Natural killer cell (primary cell): Measurements from ENCODE around the gene CSNK1D. TPM values are rescaled to one million over a fixed set of nuclear protein-coding genes. Genes with fewer than 3 reads are reported as not detected.
A peak's percentile ranks its signal among the peaks of the same experiment; 100 is the strongest.

Experiments used
- ATAC-seq, 3 donors: fragments of 150-1000 bp in 2 of 3; fragments of 200-7000 bp in 1 of 3; cut with Tn5 transposase; 1 replicate in 1 of 3; 2 replicates in 2 of 3; pipeline ENCODE4 v1.10.0; 2021; ENCODE audit warnings: mild to moderate bottlenecking in 2 of 3, moderate library complexity in 2 of 3
- DNase-seq, 2 donors: peaks; one replicate each; pipeline versions ENCODE4 v3.0.0 to v3.0.0-alpha.2; 2013 to 2021; ENCODE audit warnings: mixed read lengths in 1 of 2
- H3K27ac ChIP-seq: one replicate; pipeline ENCODE4 v1.5.1; 2013; ENCODE audit warnings: mild to moderate bottlenecking, low read length
- H3K27me3 ChIP-seq: one replicate; pipeline ENCODE4 v1.6.1; 2013; ENCODE audit warnings: low read length; ENCODE audit not compliant: control insufficient read depth, insufficient read depth
- H3K36me3 ChIP-seq: one replicate; pipeline ENCODE4 v1.6.1; 2013; ENCODE audit warnings: low read length; ENCODE audit not compliant: control insufficient read depth, insufficient read depth
- H3K4me1 ChIP-seq: one replicate; pipeline ENCODE4 v1.6.1; 2013; ENCODE audit warnings: low read length; ENCODE audit not compliant: control insufficient read depth, insufficient read depth
- H3K4me3 ChIP-seq: one replicate; pipeline ENCODE4 v1.5.1; 2013; ENCODE audit warnings: low read length
- H3K9me3 ChIP-seq: one replicate; pipeline ENCODE4 v1.6.1; 2013; ENCODE audit warnings: low read length; ENCODE audit not compliant: control insufficient read depth, insufficient read depth
- H3K27ac Mint-ChIP-seq, 2 donors: one replicate each; pipeline ENCODE4 v1.8.0; 2022; ENCODE audit warnings: mild to moderate bottlenecking in 2 of 2, mixed read lengths in 2 of 2, moderate library complexity in 1 of 2
- H3K27me3 Mint-ChIP-seq, 2 donors: one replicate each; pipeline ENCODE4 v1.8.0; 2022; ENCODE audit warnings: low read depth in 2 of 2, mixed read lengths in 2 of 2
- H3K36me3 Mint-ChIP-seq: one replicate; pipeline ENCODE4 v1.8.0; 2022; ENCODE audit warnings: mixed read lengths
- H3K4me1 Mint-ChIP-seq, 2 donors: one replicate each; pipeline ENCODE4 v1.8.0; 2022; ENCODE audit warnings: mixed read lengths in 2 of 2
- H3K4me3 Mint-ChIP-seq: one replicate; pipeline ENCODE4 v1.8.0; 2022; ENCODE audit warnings: mild to moderate bottlenecking, moderate library complexity, mixed read lengths
- H3K9me3 Mint-ChIP-seq, 2 donors: one replicate each; pipeline ENCODE4 v1.8.0; 2022; ENCODE audit warnings: mixed read lengths in 2 of 2
- CTCF ChIP-seq: fragments of 200-600 bp; IDR thresholded peaks from one replicate; pipeline ENCODE4 v1.8.0; 2022; ENCODE audit warnings: antibody characterized with exemption
- WGBS: methylation state at CpG from one replicate; pipeline ENCODE4 v1.1.7; 2013; ENCODE audit warnings: missing lambda C conversion rate; ENCODE audit not compliant: insufficient coverage; 5-methylcytosine and 5-hydroxymethylcytosine counted together
- intact Hi-C: fragments of 100-400 bp; cut with micrococcal nuclease; formaldehyde crosslinking; loops from one replicate; pipeline ENCODE4 v1.14.2; 2022
- total RNA-seq, 4 donors: library from RNA; stranded (reverse); fragments of 120-200 nt in 1 of 4; gene quantifications; one replicate each; pipeline versions ENCODE4 v1.2.3 to v1.2.4, GENCODE V29; 2013 to 2022

The CSNK1D gene
- total RNA-seq, 3 donors from 2014 or later (not counting 1 experiment from before 2014, with no cell fraction given) = 423 to 475 (median 468) TPM

- no peaks in the 10 kb centered on the region for H3K9me3 ChIP-seq
- Mint-ChIP-seq H3K4me1 (peaks cover 0 to 11% of the 10 kb centered on the region in 2 donors), H3K27ac (peak overlapping the region; percentile 78 to 90), H3K27me3 (no peaks in the 10 kb centered on the region), H3K36me3 (no peaks in the 10 kb centered on the region), H3K9me3 (no peaks in the 10 kb centered on the region), H3K4me3 (peak overlapping the region; percentile 84)
- ATAC-seq (no peak), DNase-seq (peak in 1 of 2 donors; percentile 47)
- intact Hi-C loops = no loop called here
- WGBS = 61% methylated on average over 16 of the region's 18 CpGs
- peak overlapping the region; percentile 99 for H3K27ac ChIP-seq
- H3K4me3 ChIP-seq = peak overlapping the region; percentile 75
- no peaks in the 10 kb centered on the region for H3K36me3 ChIP-seq
- no peaks in the 10 kb centered on the region for H3K27me3 ChIP-seq
- TF ChIP-seq CTCF = no peak
- H3K4me1 ChIP-seq = peaks cover 47% of the 10 kb centered on the region
Measured at GRCh38 chr17:82227629-82228277, 45.7 kb downstream of the CSNK1D start.

- H3K27me3 ChIP-seq = no peaks in the 10 kb centered on the region
- Mint-ChIP-seq H3K9me3 (no peaks in the 10 kb centered on the region), H3K4me3 (peak overlapping the region; percentile 21), H3K27me3 (no peaks in the 10 kb centered on the region), H3K4me1 (peaks cover 0 to 11% of the 10 kb centered on the region in 2 donors), H3K27ac (peak overlapping the region; percentile 78 to 90), H3K36me3 (no peaks in the 10 kb centered on the region)
- H3K4me3 ChIP-seq = no peak overlapping the region
- H3K27ac ChIP-seq = peak overlapping the region; percentile 99
- no peaks in the 10 kb centered on the region for H3K9me3 ChIP-seq
- intact Hi-C loops = no loop called here
- no peaks in the 10 kb centered on the region for H3K36me3 ChIP-seq
- ATAC-seq (no peak), DNase-seq (no peak)
- WGBS = 89% methylated on average over 15 of the region's 16 CpGs
- no peak for TF ChIP-seq CTCF
- peaks cover 43% of the 10 kb centered on the region for H3K4me1 ChIP-seq
Measured at GRCh38 chr17:82226809-82227628, 46.5 kb downstream of the CSNK1D start.

- TF ChIP-seq CTCF = no peak
- Mint-ChIP-seq H3K36me3 (no peaks in the 10 kb centered on the region), H3K4me1 (peaks cover 0 to 11% of the 10 kb centered on the region in 2 donors), H3K4me3 (no peak overlapping the region), H3K9me3 (no peaks in the 10 kb centered on the region), H3K27me3 (no peaks in the 10 kb centered on the region), H3K27ac (peak overlapping the region in 1 of 2 donors; percentile 38)
- 91% methylated on average over 15 of the region's 15 CpGs for WGBS
- Histone ChIP-seq H3K36me3 (no peaks in the 10 kb centered on the region), H3K4me3 (no peak overlapping the region), H3K4me1 (peaks cover 35% of the 10 kb centered on the region), H3K27me3 (no peaks in the 10 kb centered on the region), H3K27ac (no peak overlapping the region), H3K9me3 (no peaks in the 10 kb centered on the region)
- DNase-seq (no peak), ATAC-seq (no peak)
- intact Hi-C loops = no loop called here
Measured at GRCh38 chr17:82226146-82226808, 47.2 kb downstream of the CSNK1D start.
